ENCODE measurements around the gene RNF115.

RNF115 gene

DNA sequence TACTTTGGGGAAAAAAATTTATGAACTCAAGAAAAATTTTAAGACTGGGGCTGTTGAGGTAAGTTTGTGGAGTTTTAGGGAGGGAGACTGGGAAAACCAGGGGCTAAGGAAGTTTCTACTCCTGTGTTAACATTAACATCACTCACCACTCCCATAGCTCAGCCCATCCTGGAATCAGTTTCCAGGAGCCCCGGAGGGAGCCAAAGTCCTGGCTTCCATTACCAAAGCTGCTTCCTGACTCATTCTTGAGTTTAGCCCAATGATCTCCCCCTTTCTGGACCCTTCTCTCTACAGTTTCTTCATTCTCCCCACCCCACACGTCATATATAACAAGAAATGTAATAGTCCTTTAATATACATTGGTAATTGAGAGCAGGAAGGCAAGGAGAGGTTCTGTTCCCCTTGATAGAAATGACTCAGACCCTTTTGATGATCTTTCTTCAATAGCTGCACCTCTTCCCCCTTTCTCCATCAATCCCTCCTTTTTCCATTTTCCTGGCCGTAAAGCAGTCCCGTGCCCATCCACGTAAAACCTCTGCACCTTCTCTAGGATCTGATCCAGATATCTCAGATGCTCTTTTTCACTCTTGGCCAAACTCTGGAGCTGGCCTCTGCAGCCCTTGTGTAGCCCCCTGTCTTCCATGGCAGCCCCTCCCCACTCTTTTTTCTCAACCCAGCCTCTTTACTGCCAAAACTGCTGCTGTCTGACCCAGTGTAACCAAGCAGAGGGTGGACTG is 39.6 kb upstream of the RNF115 start:
- H2BK12ac ChIP-seq (ENCODE audit: low read length) = no peak overlapping the region
- H3K4me1 ChIP-seq (ENCODE audit: control insufficient read depth in 1 of 2, insufficient read depth in 2 of 2, low read length in 2 of 2) = peaks cover 3% of the 10 kb centered on the region in 2 experiments
- no peak overlapping the region for H4K8ac ChIP-seq (ENCODE audit: low read depth, low read length)
- no peaks in the 10 kb centered on the region for H3K36me3 ChIP-seq (ENCODE audit: control insufficient read depth in 1 of 2, insufficient read depth in 2 of 2, low read length in 2 of 2)
- H4K91ac ChIP-seq (ENCODE audit: low read depth, low read length) = no peak overlapping the region
- peaks cover 2% of the 10 kb centered on the region for H3K79me2 ChIP-seq (ENCODE audit: control insufficient read depth, insufficient read depth, low read length, poor library complexity)
- H3K23ac ChIP-seq (ENCODE audit: low read length) = no peak overlapping the region
- WGBS (ENCODE audit: extremely low coverage, insufficient coverage, insufficient read length) = no CpG with 5 or more reads among the region's 5 CpGs
- no peak overlapping the region for H3K4me2 ChIP-seq (ENCODE audit: low read length)
- H3K27me3 ChIP-seq (ENCODE audit: insufficient read depth, low read length) = no peaks in the 10 kb centered on the region
- DNase-seq = no peak
- no peak overlapping the region for H2BK5ac ChIP-seq (ENCODE audit: low read depth, low read length, poor library complexity)
- no peak overlapping the region for H3K27ac ChIP-seq (ENCODE audit: low read depth, low read length)
- H3K79me1 ChIP-seq (ENCODE audit: low read length) = peaks cover 4% of the 10 kb centered on the region
- H3K14ac ChIP-seq (ENCODE audit: low read length) = no peak overlapping the region
- H3K9me3 ChIP-seq (ENCODE audit: insufficient read depth, low read depth, low read length) = peaks cover 1% of the 10 kb centered on the region
- no peak overlapping the region for H3K4me3 ChIP-seq (ENCODE audit: low read depth, low read length)
- H3K9ac ChIP-seq (ENCODE audit: low read length) = no peak overlapping the region
- H2AFZ ChIP-seq (ENCODE audit: insufficient read depth, low read length, poor library complexity) = no peak overlapping the region
- no peak overlapping the region for H2AK5ac ChIP-seq (ENCODE audit: low read length)
- no peak overlapping the region for H3K4ac ChIP-seq (ENCODE audit: low read depth, low read length)
- H2BK120ac ChIP-seq (ENCODE audit: insufficient read depth, low read length, poor library complexity) = no peak overlapping the region
- no peak overlapping the region for H4K12ac ChIP-seq (ENCODE audit: low read depth, low read length)
- no peak overlapping the region for H3K18ac ChIP-seq (ENCODE audit: low read length)

DNA sequence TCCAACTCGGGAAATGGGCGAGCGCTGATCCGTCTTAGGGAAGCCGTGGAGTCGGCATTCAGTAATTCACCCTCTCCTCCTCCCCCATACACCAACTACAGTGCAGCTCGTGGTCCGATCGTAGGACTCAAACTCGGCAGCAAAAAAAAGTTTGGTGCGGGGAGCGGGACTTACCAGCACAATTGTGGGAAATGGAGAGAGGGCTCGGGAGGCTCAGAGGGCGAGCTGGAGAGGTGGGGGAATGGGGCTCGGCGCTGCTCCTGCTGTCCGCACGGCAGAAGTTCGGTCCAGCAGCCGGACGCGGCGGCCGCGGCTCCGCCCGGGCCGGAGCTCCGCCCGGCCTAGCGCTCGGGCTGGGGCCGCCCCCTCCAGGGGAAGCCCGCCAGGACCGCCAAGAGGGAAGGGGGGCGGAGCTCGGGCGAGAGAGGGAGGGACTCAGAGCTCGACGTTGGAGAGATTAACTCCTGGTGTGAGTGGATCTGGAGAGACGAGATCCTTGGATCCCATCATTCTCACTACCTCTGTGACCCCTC is 35.7 kb upstream of the RNF115 start:
- Histone ChIP-seq H4K12ac (ENCODE audit: low read depth, low read length) (no peak overlapping the region), H3K9me3 (ENCODE audit: insufficient read depth, low read depth, low read length) (no peaks in the 10 kb centered on the region), H3K4ac (ENCODE audit: low read depth, low read length) (no peak overlapping the region), H3K27ac (ENCODE audit: low read depth, low read length) (peak overlapping the region; percentile 15), H3K4me3 (ENCODE audit: low read depth, low read length) (peak overlapping the region; percentile 90), H2AK5ac (ENCODE audit: low read length) (no peak overlapping the region), H4K91ac (ENCODE audit: low read depth, low read length) (peak overlapping the region; percentile 30), H3K79me2 (ENCODE audit: control insufficient read depth, insufficient read depth, low read length, poor library complexity) (peaks cover 2% of the 10 kb centered on the region), H3K79me1 (ENCODE audit: low read length) (peaks cover 5% of the 10 kb centered on the region), H4K8ac (ENCODE audit: low read depth, low read length) (peak overlapping the region; percentile 44), H3K4me1 (ENCODE audit: control insufficient read depth in 1 of 2, insufficient read depth in 2 of 2, low read length in 2 of 2) (peaks cover 3 to 6% of the 10 kb centered on the region in 2 experiments), H2BK12ac (ENCODE audit: low read length) (no peak overlapping the region), H2BK120ac (ENCODE audit: insufficient read depth, low read length, poor library complexity) (peak overlapping the region; percentile 56), H2AFZ (ENCODE audit: insufficient read depth, low read length, poor library complexity) (peak overlapping the region; percentile 98), H3K9ac (ENCODE audit: low read length) (peak overlapping the region; percentile 62), H3K18ac (ENCODE audit: low read length) (peak overlapping the region; percentile 63), H3K23ac (ENCODE audit: low read length) (no peak overlapping the region), H2BK5ac (ENCODE audit: low read depth, low read length, poor library complexity) (peak overlapping the region; percentile 34), H3K36me3 (ENCODE audit: control insufficient read depth in 1 of 2, insufficient read depth in 2 of 2, low read length in 2 of 2) (peaks cover 21 to 24% of the 10 kb centered on the region in 2 experiments), H3K14ac (ENCODE audit: low read length) (peak overlapping the region; percentile 38), H3K27me3 (ENCODE audit: insufficient read depth, low read length) (no peaks in the 10 kb centered on the region), H3K4me2 (ENCODE audit: low read length) (peak overlapping the region; percentile 99)
- DNase-seq = peak; percentile 91 to 93
- no CpG with 5 or more reads among the region's 41 CpGs for WGBS (ENCODE audit: extremely low coverage, insufficient coverage, insufficient read length)

DNA sequence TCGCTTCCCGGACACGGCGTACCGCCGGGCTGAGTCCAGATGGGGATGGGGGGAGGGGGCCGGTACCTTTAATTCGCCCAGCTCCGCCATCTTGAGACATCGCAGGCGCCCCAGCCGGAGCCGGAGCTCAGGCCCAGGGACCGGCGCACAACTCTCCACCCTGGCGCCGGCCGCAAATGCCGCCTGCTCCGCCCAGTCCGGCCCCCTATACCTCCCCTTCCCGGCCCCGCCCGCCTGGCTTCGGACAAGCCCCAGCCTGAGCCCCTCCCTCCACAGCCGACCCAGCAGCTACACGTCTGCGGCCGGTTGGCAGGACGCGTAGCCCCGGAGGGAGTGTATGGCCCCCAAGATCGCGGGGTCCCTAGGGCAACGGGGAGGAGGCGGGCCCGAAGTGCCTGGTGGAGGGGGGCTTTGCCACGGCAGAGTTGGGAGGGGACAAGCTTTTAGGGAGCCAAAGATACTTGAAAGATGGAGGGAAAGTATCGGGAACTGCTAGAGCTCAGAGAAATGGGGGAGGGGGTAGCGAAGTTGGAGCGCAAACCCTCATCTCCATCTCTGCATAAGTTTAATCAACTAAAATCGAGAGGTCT is 35.1 kb upstream of the RNF115 start, which contains the start of gene PIAS3:
Gene PIAS3, minus strand, starts transcription at position 181 of the 590 bp plus-strand sequence. Its CDS starts 91 bp downstream, at position 90.
- Histone ChIP-seq H3K4me3 (ENCODE audit: low read depth, low read length) (peak within 1 kb of the TSS; percentile 95), H4K91ac (ENCODE audit: low read depth, low read length) (peak within 1 kb of the TSS; percentile 95), H4K12ac (ENCODE audit: low read depth, low read length) (peak within 1 kb of the TSS; percentile 90), H3K79me1 (ENCODE audit: low read length) (peaks cover 5% of the 10 kb centered on the region), H3K18ac (ENCODE audit: low read length) (peak within 1 kb of the TSS; percentile 98), H3K4me2 (ENCODE audit: low read length) (peak within 1 kb of the TSS; percentile 99), H3K23ac (ENCODE audit: low read length) (no peak within 1 kb of the TSS), H3K79me2 (ENCODE audit: control insufficient read depth, insufficient read depth, low read length, poor library complexity) (peaks cover 2% of the 10 kb centered on the region), H3K27ac (ENCODE audit: low read depth, low read length) (peak within 1 kb of the TSS; percentile 83), H4K8ac (ENCODE audit: low read depth, low read length) (peak within 1 kb of the TSS; percentile 95), H3K4me1 (ENCODE audit: control insufficient read depth in 1 of 2, insufficient read depth in 2 of 2, low read length in 2 of 2) (peaks cover 3 to 6% of the 10 kb centered on the region in 2 experiments), H3K9ac (ENCODE audit: low read length) (peak within 1 kb of the TSS; percentile 94), H3K36me3 (ENCODE audit: control insufficient read depth in 1 of 2, insufficient read depth in 2 of 2, low read length in 2 of 2) (peaks cover 26 to 29% of the 10 kb centered on the region in 2 experiments), H2AK5ac (ENCODE audit: low read length) (no peak within 1 kb of the TSS), H2AFZ (ENCODE audit: insufficient read depth, low read length, poor library complexity) (peak within 1 kb of the TSS; percentile 98), H3K4ac (ENCODE audit: low read depth, low read length) (peak within 1 kb of the TSS; percentile 51), H2BK5ac (ENCODE audit: low read depth, low read length, poor library complexity) (peak within 1 kb of the TSS; percentile 92), H3K14ac (ENCODE audit: low read length) (peak within 1 kb of the TSS; percentile 90), H3K27me3 (ENCODE audit: insufficient read depth, low read length) (no peaks in the 10 kb centered on the region), H3K9me3 (ENCODE audit: insufficient read depth, low read depth, low read length) (no peaks in the 10 kb centered on the region), H2BK12ac (ENCODE audit: low read length) (peak within 1 kb of the TSS; percentile 12), H2BK120ac (ENCODE audit: insufficient read depth, low read length, poor library complexity) (peak within 1 kb of the TSS; percentile 92)
- WGBS (ENCODE audit: extremely low coverage, insufficient coverage, insufficient read length) = no CpG with 5 or more reads among the region's 42 CpGs
- peak; percentile 90 to 95 for DNase-seq

DNA sequence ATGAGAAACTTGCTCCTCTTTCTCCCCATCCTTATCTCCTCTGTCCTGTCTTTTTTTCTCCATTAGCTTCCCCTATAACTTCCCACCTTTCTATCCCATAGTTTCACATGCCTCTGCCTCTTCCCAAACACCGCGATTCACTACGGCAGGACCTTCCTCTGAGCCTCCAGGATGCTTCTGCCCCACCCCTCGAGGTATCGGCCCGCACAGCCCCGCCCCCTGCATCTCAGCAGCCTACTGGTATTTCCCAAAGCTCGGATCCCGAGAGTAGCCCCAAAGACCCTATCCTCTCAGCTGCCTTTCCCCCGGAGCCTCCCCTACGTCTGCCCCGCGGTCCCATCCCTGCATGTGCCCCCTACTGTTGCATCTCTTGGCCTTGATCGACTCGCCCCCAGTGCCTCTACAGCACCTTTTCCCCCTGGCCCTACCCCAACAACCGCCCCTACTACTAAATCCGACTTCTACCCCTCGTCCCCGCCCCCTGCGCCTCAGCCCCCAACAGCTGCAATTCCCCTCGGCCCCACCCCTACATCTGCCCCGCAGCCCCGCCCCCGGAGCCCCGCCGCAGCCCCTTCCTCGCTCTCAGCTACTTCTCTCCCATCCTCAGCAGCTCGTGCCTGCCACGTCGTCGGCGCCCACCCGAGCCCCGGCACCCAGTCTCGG is 34.5 kb upstream of the RNF115 start:
- no peak overlapping the region for H3K4ac ChIP-seq (ENCODE audit: low read depth, low read length)
- peaks cover 2% of the 10 kb centered on the region for H3K79me2 ChIP-seq (ENCODE audit: control insufficient read depth, insufficient read depth, low read length, poor library complexity)
- H3K4me1 ChIP-seq (ENCODE audit: control insufficient read depth in 1 of 2, insufficient read depth in 2 of 2, low read length in 2 of 2) = peaks cover 3 to 6% of the 10 kb centered on the region in 2 experiments
- H3K23ac ChIP-seq (ENCODE audit: low read length) = no peak overlapping the region
- H4K91ac ChIP-seq (ENCODE audit: low read depth, low read length) = peak overlapping the region; percentile 95
- H2BK120ac ChIP-seq (ENCODE audit: insufficient read depth, low read length, poor library complexity) = peak overlapping the region; percentile 92
- DNase-seq = peak; percentile 32 to 48
- H2BK5ac ChIP-seq (ENCODE audit: low read depth, low read length, poor library complexity) = peak overlapping the region; percentile 92
- H2BK12ac ChIP-seq (ENCODE audit: low read length) = no peak overlapping the region
- peak overlapping the region; percentile 90 for H3K14ac ChIP-seq (ENCODE audit: low read length)
- H2AFZ ChIP-seq (ENCODE audit: insufficient read depth, low read length, poor library complexity) = peak overlapping the region; percentile 98
- H3K4me2 ChIP-seq (ENCODE audit: low read length) = peak overlapping the region; percentile 77
- peak overlapping the region; percentile 95 for H4K8ac ChIP-seq (ENCODE audit: low read depth, low read length)
- H3K36me3 ChIP-seq (ENCODE audit: control insufficient read depth in 1 of 2, insufficient read depth in 2 of 2, low read length in 2 of 2) = peaks cover 31 to 36% of the 10 kb centered on the region in 2 experiments
- peak overlapping the region; percentile 98 for H3K18ac ChIP-seq (ENCODE audit: low read length)
- peak overlapping the region; percentile 90 for H4K12ac ChIP-seq (ENCODE audit: low read depth, low read length)
- H3K27ac ChIP-seq (ENCODE audit: low read depth, low read length) = peak overlapping the region; percentile 83
- no CpG with 5 or more reads among the region's 35 CpGs for WGBS (ENCODE audit: extremely low coverage, insufficient coverage, insufficient read length)
- no peaks in the 10 kb centered on the region for H3K27me3 ChIP-seq (ENCODE audit: insufficient read depth, low read length)
- H3K9ac ChIP-seq (ENCODE audit: low read length) = peak overlapping the region; percentile 94
- H3K4me3 ChIP-seq (ENCODE audit: low read depth, low read length) = peak overlapping the region; percentile 95
- no peak overlapping the region for H2AK5ac ChIP-seq (ENCODE audit: low read length)
- H3K9me3 ChIP-seq (ENCODE audit: insufficient read depth, low read depth, low read length) = peaks cover 1% of the 10 kb centered on the region
- peaks cover 5% of the 10 kb centered on the region for H3K79me1 ChIP-seq (ENCODE audit: low read length)

Measured in trophoblast cell (in vitro differentiated cells and primary cell).